Suprapubic skin (tissue), 3 donors: Measurements from ENCODE around the gene RNF19B.

Experiments
- CTCF ChIP-seq, 2 donors: fragments of 200-600 bp in 1 of 2; fragments of 450-650 bp in 1 of 2; sonication (generic) in 1 of 2; IDR thresholded peaks; one replicate each; pipeline ENCODE4 v1.5.1; 2016 to 2019; ENCODE audit warnings: antibody characterized with exemption in 2 of 2, mild to moderate bottlenecking in 1 of 2, moderate library complexity in 1 of 2
- POLR2A ChIP-seq, 2 donors: fragments of 450-650 bp; IDR thresholded peaks; one replicate each; pipeline ENCODE4 v1.6.1; 2017; ENCODE audit warnings: antibody characterized with exemption in 2 of 2, mild to moderate bottlenecking in 2 of 2, moderate library complexity in 2 of 2

- TF ChIP-seq CTCF (IDR thresholded peaks at IDR 0.05) (no peak), POLR2A (IDR thresholded peaks at IDR 0.05) (no peak)
These were observed 64.1 kb downstream of the RNF19B start for GRCh38 chr1:32900371-32900955.
